ENCODE results near the gene PLIN1.

Gene PLIN1

DNA sequence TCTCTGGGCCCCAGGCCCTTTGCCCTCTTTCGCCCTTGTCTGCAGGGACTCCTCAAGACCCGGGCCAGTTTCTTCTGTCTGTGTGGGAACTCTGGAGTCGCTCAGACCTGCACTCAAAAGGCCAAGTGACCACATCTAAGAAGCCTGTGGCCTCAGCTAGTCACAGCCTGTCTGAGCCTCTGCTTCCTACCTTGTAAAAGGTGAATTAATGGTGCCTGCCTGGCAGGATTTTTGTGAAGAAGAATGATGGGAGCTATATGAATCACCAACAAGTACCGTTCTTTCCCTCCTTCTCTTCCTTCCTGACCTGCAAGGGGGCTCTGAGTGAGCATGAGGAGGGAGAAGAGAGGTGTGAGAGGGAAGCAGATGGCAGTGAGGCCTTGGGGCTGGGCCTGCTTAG, 7.5 kb downstream of the PLIN1 start:
- no peak for DNase-seq

DNA sequence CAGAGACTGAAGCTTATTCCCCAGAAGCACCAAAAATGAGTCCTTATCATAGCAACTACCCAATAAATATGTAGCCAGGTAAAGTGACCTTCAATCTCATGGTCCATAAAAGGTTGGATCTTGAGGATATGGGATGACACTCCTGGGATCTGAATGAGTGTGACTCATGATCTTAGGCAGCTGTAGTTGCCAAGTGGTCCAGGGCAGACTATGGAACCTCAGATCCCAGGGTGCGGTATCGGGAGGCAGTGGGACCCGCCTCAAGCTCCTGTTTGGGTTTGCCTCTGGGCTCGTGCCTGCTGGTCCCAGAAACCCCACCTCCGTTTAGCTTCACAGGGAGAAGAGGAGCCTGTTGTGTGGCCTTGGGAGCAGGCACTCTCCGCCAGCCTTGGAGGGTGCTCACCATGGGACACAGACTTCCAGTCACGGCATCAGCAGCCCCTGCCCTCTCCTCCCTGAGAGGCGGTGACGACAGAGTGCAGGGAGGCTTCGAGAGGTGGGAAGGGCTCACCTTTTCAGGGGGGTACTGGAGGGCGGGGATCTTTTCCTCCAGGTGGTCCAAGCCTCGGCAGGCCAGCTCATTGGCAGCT, 8.1 kb downstream of the PLIN1 start:
- DNase-seq: no peak

DNA sequence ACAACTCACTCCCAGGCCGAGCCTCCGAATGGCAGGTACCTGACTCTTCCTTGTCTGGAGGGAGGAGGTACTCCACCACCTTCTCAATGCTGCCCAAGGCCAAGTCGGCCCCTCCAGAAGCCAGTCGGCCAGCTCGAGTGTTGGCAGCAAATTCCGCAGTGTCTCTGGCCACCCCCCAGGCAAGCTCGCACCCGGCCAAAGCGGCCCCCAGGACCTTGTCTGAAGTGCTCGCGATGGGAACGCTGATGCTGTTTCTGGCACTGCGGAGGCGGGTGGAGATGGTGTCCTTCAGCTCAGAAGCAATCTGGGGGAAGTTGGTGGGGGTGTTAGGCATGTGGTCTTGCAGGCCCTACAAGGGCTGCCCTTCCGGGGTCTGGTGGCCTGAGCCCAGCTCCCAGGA, 9.2 kb downstream of the PLIN1 start:
- no peak for DNase-seq

DNA sequence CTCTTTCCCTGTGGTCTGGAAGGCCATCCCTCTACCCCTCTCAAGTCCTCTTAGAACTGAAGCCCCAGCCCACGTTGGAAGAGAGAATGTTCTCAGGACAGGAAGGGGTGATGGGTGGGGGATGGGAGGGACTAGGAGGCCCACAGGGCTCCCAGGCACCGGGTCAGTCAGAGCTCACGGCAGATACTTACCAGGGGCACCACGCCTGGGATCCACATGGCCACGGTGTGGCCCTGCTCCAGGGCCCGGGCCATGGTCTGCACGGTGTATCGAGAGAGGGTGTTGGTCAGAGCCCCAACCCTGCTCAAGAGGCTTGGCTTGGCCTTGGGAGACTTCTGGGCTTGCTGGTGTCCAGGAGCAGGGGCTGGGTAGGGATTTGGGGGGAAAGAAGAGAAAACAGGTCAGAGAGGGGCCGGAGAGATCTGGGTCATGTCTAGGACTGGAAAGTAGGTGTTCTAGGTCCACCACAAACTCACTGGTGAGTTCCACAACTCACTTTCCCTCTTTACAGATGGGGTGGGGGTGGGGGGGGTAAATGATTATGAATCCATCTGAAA, 9.8 kb downstream of the PLIN1 start:
- no peak for DNase-seq

DNA sequence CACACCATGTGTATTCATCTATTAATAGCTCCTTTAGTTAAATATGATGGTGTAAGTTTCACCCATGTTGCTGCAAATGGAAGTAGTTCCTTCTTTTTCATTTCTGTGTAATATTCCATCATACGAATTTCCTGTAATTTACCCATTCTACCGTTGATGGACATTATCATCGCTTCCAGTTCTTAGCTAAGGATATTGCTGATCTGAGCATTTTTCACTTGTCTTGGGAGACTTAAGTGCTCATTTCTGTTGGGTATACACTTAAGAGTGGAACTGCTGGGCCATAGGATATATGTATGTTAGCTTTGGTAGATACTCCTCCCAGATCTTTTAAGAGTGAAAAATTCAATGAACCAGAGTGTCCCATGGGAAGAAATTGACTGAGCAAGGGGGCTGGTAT, 11.0 kb downstream of the PLIN1 start:
- no peak for DNase-seq

DNA sequence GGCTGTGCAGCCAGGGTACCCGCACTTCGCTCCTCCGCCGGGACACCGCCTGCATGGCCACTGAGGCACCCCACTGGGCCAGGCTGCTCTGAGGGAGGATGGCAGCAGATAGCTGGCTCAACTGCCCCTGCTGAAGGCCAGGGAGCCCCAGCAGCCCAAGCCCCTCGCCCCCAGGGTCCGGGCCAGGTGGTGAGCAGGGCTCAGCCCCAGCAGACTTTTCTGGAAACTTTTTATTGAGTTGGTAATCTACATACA, 11.5 kb downstream of the PLIN1 start:
- no peak for DNase-seq

DNA sequence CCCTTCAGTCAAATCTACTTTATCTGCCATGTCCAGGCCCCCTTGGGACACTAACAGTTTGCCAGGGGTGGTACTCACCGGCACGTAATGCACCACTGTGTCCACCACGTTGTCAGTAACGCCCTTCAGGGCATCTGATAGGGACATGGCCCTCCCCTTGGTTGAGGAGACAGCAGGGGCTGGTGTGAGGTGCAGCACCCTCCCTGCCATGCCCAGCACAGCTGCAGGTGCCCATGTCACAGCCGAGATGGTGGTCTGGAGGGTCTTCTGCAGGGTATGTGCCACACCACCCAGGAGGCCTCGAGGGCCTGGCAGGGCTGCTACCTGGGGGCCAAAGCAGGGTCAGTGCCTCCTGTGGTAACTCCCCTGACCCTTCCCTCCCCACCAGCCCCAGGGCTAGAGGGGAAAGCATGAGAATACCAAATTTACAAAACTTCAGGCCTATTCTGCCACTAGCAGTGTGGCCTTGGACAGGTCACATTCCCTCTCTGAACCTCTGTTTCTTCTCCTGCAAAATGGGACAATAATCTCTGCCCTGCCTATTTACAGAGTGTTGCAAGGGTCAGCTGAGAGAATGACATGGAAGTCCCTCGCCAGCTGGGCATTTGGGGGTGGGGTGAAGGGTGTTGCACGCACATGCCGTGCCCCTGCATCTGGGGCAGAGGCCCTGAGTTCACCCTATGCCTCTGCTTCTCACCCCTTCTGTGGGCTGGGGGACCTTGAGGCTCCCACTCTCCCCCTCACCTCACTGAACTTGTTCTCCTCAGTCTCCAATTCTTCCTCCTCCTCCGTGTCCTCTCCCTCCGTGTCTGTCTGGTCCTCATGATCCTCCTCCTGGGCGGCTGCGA, 12.1 kb downstream of the PLIN1 start:
- DNase-seq: no peak

DNA sequence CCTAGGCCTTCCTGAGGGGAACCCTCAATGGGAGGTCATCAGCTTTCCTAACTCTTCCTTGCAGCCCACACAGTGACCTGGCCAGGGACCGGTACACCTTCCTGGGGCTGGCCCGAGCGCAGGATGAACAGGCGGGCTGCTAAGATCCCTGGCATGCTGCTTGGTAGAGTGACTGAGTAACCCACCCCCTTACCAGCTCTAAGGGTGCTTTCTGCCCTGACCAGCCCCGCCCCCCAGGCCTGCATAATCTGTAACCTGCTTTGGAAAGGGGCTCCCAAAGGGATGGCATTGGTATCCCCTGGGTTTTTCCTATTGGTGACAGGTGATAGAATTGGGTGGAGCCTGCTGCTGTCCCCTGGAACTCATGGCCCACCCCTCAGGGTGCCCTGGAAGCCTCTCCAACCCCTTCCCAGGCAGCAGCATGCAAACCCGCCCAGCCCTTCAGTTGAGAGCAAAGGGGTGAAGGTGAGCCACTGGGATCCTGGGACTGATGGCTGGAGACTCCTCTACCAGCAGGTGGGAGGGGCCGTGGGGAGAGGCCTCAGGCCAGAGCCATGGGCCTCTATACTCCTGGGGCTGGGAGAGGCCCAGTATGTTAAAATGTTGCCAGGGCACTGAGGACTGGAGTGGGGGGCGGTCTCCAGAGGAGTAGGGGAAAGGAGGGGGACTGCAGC, 12.8 kb downstream of the PLIN1 start:
- DNase-seq: no peak

DNA sequence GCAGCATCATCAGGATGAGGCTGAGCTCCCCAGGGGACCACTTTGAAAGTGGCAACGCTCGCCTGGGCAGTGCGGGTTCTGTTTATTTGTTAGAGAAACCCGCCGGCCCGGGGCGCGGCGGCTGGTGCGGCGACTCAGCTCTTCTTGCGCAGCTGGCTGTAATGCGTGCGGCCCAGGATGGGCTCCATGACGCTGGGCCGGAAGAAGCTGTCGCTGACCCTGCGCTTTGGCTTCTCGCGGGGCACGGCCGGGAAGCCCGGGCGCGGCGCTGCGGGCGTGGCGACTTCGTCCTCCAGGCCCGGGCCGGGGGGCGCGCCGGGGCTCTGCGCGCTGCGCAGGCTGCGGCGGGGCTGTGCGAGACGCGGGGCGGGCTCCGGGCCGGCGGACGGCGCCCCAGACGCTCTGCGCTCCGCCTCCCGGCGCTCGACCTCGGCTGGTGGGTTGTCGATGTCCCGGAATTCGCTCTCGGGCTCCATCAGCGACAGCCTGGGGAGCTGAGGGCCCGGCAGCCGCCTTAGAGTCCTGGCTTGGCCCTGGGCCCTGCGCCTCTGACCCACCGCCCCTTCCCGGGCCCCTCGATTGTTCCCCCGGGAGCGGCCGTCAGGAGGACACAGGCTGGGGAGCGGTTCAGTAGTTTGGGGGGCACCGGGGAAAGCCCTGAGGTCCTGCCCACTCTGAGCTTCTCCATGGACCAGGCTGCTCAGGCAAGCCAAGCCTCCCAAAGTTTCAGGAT, 13.6 kb downstream of the PLIN1 start:
- DNase-seq: no peak

DNA sequence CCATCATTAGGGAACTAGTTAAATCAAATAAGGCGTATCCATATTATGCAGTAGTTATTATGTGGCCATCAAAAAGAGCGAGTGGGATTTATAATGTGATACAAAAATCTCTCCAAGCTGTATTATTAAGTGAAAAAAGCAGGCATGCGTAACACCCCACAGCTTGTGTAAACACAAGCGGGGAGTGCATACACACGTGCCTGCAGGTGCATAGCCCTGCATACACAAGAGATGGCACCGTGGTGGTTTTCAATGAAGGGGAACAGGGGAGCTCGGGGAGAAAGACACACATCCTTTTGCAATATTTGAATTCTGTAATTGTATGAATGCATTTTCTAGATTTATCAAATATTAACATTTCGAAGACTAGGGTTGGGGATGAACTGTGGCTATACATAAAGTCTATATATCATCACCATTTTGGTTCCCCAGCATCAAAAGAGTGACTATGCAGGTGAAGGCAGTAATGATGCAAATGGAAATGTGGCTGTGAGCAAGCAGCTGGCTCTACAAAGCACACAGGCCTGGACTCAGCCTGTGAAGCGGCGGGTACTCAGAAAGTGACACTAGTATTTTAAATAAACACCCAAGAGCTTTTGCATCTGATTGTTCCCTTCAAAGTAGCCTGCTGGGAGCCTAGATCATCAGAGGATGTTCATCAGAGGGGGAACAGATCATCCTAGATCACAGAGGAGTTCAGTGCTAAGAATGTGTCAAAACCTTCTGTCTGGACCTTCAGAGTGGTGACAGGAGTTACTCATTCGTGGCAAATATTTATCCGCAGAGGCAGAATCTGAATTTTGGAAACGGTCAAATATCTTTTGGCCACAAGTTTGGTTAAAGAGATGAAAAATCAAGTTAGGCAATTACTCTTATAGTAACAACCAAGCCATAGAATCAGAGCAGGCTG, 14.5 kb downstream of the PLIN1 start:
- no peak for DNase-seq

DNA sequence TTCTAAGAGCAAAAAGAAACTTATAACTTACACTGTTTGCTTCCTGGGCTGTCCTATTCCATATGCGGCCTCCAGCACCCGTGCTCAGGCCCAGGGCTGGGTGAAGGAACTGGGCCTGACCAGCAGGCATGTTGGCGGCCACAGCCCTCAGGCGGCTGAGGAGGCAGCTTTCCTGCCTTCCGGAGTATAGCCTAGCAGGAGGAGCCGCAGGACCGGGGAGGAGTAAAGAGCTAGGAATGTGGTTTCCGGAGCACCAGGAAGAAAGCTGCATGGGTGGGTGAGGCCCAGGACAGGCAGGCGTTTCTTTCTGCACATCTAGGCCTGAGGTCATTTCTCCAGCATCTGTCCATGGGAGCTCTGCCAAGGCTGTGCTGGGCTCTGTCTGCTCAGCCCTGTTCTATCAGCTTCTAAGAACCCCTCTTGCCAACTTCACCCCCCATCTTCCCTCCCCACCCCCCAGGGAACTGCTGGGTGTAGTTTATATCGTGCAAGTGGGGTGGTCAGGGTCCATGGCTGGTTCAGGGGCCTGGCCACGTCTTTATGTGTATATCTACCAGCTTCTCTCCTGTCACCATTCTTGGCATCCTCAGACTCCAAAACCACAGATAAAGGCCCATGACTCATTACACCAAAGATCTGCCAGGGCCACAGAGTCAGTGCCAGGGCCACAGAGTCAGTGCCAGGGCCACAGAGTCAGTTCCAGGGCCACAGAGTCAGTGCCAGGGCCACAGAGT, 16.1 kb downstream of the PLIN1 start:
- DNase-seq: peak; percentile 83

DNA sequence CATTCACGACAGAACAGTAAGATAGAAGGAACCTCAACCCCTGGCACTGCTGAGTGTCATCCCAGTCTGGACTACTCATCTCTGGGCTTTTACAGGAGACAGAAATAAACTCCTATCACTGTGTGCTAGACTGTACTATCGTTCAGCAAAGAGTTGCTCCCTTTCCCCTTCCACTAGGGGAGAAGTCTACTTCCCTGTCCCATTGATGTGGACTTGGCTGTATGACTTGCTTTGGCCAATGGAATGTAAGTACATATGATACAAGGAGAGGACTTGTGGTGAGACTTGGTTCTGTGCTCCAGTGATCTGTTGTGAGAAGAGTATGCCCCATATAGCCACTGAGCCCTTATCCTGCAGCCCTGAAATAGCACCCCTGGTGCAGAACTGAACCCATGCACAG, 18.6 kb downstream of the PLIN1 start:
- no peak for DNase-seq

DNA sequence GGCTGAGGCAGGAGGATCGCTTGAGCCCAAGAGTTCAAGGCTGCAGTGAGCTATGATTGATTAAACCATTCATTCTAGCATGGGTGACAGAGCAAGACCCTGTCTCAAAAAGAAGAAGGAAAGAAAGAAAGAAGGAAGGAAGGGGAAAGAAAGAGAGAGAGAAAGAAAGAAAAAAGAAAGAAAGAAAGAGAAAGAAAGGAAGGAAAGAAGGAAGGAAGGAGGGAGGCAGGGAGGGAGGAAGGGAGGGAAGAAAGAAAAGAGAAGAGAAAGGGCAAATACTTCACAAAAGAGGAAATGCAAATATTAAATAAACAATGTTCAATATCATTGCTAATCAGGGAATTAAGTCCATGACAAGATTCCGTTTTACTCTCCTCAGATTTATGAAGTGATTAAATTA, 19.9 kb downstream of the PLIN1 start:
- no peak for DNase-seq

DNA sequence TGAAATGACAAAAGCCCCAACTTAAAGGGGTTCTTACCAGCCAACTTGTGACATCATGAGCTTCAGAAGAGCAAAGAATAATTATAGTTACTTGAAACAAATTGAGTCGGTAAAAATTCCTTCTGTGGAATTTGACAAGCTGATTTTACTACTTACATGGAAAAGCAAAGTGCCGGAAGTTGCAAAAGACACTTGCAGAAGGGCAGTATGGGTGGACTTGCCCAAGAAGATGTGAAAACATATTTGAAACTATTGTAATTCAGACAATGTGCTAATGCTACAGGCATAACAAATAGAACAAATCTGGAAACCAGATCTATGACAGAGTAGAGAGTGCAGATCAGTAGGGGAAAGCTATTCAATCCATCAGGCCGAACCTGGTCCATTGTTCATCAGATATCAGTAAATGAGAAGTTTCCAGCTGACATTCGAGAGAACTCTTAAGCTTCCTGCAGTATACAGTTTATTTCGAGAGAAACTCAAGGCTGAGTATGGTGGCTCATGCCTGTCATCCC, 21.4 kb downstream of the PLIN1 start:
- DNase-seq: no peak

DNA sequence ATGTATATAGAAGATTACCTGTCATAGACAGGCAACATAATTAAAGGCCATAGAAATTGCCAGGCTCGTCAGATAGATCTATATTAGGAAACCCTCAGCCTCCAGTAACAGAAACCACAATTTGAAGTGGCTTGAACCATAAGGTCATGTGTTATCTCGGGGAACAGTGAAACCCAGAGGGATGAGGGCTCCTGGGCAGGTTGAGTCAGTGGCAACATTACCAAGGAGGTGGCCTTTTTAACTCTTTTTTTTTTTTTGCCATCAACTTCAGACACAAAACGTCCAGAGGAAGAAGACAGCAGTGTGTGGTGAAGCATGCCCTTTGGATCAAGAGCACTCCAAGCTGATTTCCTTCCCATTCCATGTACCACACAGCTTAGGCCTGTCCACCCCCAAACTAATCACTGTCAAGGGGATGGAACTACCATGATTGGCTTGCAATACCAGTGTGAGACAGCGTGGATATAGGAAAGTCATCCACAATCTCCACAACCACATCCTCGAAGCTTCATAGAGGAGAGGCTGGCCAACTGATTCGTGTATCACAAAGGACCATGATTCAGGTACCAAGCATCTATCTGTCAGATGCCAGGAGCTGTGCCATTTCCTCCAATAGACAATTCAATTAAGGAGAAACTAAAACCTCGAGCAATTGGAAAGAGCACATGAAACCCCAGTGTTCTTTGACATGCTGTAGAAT, 22.9 kb downstream of the PLIN1 start:
- DNase-seq: no peak

DNA sequence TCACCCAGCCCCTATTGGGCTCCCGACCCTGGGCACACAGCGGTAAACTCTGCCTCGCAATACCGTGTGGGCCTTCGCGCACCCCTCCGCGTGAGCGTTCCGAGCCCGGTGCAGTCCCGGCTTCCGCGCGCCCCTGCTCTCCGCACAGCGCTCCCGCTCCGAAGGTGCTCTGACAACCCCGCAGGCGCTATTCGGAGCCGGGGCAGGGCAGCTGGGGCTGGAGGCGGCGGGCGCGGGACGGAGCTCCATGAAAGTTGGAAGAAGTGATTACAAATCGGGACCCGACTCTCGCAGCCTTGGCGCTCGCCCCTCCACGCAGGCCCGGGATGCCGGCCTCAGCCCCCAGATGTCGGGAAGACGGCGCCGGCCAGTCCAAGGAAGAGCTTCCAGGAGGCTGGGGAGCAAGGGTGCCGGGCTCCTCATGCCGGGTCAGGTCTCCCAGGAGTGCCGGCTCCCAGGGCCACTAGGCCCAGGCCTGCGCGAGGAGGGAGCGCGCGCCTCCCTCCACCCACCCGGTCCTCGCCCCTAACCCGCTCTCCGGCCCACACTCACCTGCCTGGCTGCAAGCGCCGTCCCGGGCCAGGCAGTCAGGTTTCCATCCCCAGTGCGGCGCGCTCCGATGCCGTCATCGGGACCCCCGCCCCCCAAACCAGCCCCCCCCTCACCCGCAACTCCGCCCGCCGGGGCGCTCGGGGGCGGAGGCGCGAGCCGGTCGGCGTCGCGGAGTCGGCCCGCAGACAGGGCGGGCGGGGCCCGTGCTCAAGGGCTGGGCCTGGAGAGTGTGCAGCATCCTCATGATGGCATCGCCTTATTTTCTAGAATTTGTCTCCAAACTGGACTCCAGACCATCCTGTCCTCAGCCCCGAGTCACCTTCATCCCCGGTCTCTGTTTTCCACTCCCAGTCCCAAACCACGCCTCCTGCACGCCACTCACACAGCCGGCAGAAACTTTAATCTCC, 24.0 kb downstream of the PLIN1 start, which contains the start of gene KIF7:
Gene KIF7 (minus strand): TSS at position 621 of the 959 bp plus-strand sequence. CDS start 2,537 bp downstream, outside the sequence.
- DNase-seq: no peak

DNA sequence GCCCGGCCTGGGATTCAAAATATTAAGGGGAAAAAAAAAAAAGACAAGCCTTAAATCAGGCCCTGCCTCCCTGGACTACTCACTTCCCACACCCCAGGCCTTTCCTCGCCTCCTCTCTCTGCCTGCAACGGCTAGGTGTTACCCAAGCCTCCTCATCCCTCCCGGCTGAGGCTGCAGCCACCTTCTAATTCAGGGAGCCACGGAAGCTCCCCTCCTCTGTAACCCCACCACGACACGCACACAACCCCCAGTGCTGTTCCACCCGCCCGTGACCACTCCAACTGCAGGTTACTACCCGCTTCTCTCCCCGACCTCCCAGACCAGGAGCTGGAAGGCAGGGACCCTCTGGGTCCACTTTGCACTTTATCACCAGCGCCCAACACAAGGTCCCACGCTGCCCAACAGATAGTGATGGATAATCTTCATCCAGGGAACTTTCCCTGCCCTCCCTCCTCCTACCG, 24.8 kb downstream of the PLIN1 start:
- no peak for DNase-seq

DNA sequence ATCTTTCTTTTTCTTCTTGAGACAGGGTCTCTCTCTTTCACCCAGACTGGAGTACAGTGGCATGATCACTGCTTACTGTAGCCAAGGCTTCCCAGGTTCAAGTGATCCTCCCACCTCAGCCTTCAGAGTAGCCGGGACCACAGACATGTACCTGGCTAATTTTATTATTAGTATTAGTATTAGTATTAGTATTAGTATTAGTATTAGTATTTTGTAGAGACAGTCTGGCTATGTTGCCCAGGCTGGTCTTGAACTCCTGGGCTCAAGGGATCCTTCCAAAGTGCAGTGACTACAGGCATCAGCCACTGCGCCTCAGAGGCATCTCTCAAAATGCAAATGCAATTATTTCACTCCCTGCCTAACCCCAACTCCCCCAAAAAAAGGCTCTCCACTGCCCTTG, 25.6 kb downstream of the PLIN1 start:
- no peak for DNase-seq

DNA sequence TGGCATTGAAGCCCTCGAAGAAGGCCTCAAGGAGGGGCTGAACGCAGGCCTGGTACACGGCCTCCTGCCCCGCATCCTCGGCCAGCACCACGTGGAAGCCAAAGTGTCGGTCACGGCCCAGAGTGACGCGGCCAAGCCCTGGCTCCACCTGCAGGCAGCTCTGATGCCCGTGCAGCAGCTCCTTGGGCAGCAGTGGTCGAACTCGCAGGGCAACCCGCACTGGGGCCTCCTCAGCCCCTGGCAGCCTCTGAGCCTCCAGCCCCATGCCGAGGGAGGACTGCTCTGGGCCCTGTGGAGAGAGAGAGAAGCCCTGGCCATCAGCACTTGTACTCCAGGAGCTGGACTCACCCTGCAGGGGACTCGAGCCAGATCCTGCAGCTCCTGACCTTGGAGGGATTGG, 26.5 kb downstream of the PLIN1 start:
- DNase-seq: no peak
